Measurements from ENCODE around the gene KRT6B.

KRT6B gene

GRCh38 chr12:52405922-52406385 lies 46.0 kb downstream of the KRT6B start, which contains the start of gene KRT82:
TSS of gene KRT82 (minus strand) at chr12:52406335. CDS start at chr12:52406277, 58 bp downstream.
- Histone ChIP-seq H3K36me3 (ENCODE audit: insufficient read depth, low read length) (no peaks in the 10 kb centered on the region), H3F3A (ENCODE audit: low read depth) (no peaks in the 10 kb centered on the region), H3K9me2 (replicated peaks; ENCODE audit: low read depth, low read length) (no peaks in the 10 kb centered on the region), H2AFZ (ENCODE audit: low read length) (no peak within 1 kb of the TSS), H4K20me1 (ENCODE audit: insufficient read depth, low read length, poor library complexity, severe bottlenecking) (no peaks in the 10 kb centered on the region), H3K79me2 (ENCODE audit: insufficient read depth, low read length) (no peaks in the 10 kb centered on the region), H3K27me3 (ENCODE audit: insufficient read depth, low read length, poor library complexity, severe bottlenecking) (no peaks in the 10 kb centered on the region), H3K9ac (ENCODE audit: low read depth, low read length, poor library complexity, severe bottlenecking) (no peak within 1 kb of the TSS), H3K4me1 (ENCODE audit: insufficient read depth, low read length, poor library complexity, severe bottlenecking) (no peaks in the 10 kb centered on the region), H3K4me3 (ENCODE audit: low read length, poor library complexity, severe bottlenecking) (no peak within 1 kb of the TSS), H3K4me2 (ENCODE audit: low read depth, low read length, poor library complexity, severe bottlenecking) (no peak within 1 kb of the TSS), H3K9me3 (ENCODE audit: insufficient read depth, low read depth, low read length) (no peaks in the 10 kb centered on the region)
- TF ChIP-seq CTCF (conservative IDR thresholded peaks at IDR 0.05; ENCODE audit: low read length) (no peak), EZH2phosphoT487 (IDR thresholded peaks at IDR 0.05; ENCODE audit: borderline replicate concordance) (no peak)

- Histone ChIP-seq H3K36me3 (ENCODE audit: insufficient read depth, low read length) (no peaks in the 10 kb centered on the region), H3K27me3 (ENCODE audit: insufficient read depth, low read length, poor library complexity, severe bottlenecking) (no peaks in the 10 kb centered on the region), H3K9ac (ENCODE audit: low read depth, low read length, poor library complexity, severe bottlenecking) (no peak overlapping the region), H4K20me1 (ENCODE audit: insufficient read depth, low read length, poor library complexity, severe bottlenecking) (no peaks in the 10 kb centered on the region), H3K4me2 (ENCODE audit: low read depth, low read length, poor library complexity, severe bottlenecking) (no peak overlapping the region), H3F3A (ENCODE audit: low read depth) (no peaks in the 10 kb centered on the region), H3K9me2 (replicated peaks; ENCODE audit: low read depth, low read length) (no peaks in the 10 kb centered on the region), H3K4me3 (ENCODE audit: low read length, poor library complexity, severe bottlenecking) (no peak overlapping the region), H3K4me1 (ENCODE audit: insufficient read depth, low read length, poor library complexity, severe bottlenecking) (no peaks in the 10 kb centered on the region), H3K79me2 (ENCODE audit: insufficient read depth, low read length) (no peaks in the 10 kb centered on the region), H2AFZ (ENCODE audit: low read length) (no peak overlapping the region), H3K9me3 (ENCODE audit: insufficient read depth, low read depth, low read length) (no peaks in the 10 kb centered on the region)
- TF ChIP-seq CTCF (conservative IDR thresholded peaks at IDR 0.05; ENCODE audit: low read length) (no peak), EZH2phosphoT487 (IDR thresholded peaks at IDR 0.05; ENCODE audit: borderline replicate concordance) (no peak)
These were observed 47.0 kb downstream of the KRT6B start for GRCh38 chr12:52404951-52405350.

GRCh38 chr12:52403561-52403960 lies 48.4 kb downstream of the KRT6B start:
- Histone ChIP-seq H3K79me2 (ENCODE audit: insufficient read depth, low read length) (no peaks in the 10 kb centered on the region), H3K4me3 (ENCODE audit: low read length, poor library complexity, severe bottlenecking) (no peak overlapping the region), H3K9ac (ENCODE audit: low read depth, low read length, poor library complexity, severe bottlenecking) (no peak overlapping the region), H4K20me1 (ENCODE audit: insufficient read depth, low read length, poor library complexity, severe bottlenecking) (no peaks in the 10 kb centered on the region), H3K4me1 (ENCODE audit: insufficient read depth, low read length, poor library complexity, severe bottlenecking) (no peaks in the 10 kb centered on the region), H3F3A (ENCODE audit: low read depth) (no peaks in the 10 kb centered on the region), H3K9me2 (replicated peaks; ENCODE audit: low read depth, low read length) (no peaks in the 10 kb centered on the region), H2AFZ (ENCODE audit: low read length) (no peak overlapping the region), H3K9me3 (ENCODE audit: insufficient read depth, low read depth, low read length) (no peaks in the 10 kb centered on the region), H3K36me3 (ENCODE audit: insufficient read depth, low read length) (no peaks in the 10 kb centered on the region), H3K27me3 (ENCODE audit: insufficient read depth, low read length, poor library complexity, severe bottlenecking) (no peaks in the 10 kb centered on the region), H3K4me2 (ENCODE audit: low read depth, low read length, poor library complexity, severe bottlenecking) (no peak overlapping the region)
- no peak for TF ChIP-seq CTCF (conservative IDR thresholded peaks at IDR 0.05; ENCODE audit: low read length)
- no peak for TF ChIP-seq EZH2phosphoT487 (IDR thresholded peaks at IDR 0.05; ENCODE audit: borderline replicate concordance)
